Measurements from ENCODE around the gene UBR4.

UBR4 gene

GRCh38 chr1:19032701-19033514 is 177.2 kb downstream of the UBR4 start:
- DNase-seq = no peak

GRCh38 chr1:19032413-19032695 is 177.7 kb downstream of the UBR4 start:
- no peak for DNase-seq

- no peak for DNase-seq
Measured at GRCh38 chr1:19029191-19030085, 180.6 kb downstream of the UBR4 start.

GRCh38 chr1:19028546-19029129 is 181.4 kb downstream of the UBR4 start:
- no peak for DNase-seq

GRCh38 chr1:19028110-19028509 is 182.0 kb downstream of the UBR4 start:
- no peak for DNase-seq
